Germinal center (tissue), 1 donor: Measurements from ENCODE around the gene EFCAB7.
"Not testable (repeated sequence)": the region's sequence is repeated elsewhere in the genome, so short reads cannot be mapped to it uniquely, and the experiment has no call there.

Experiments used
- DNase-seq: peaks from one replicate; pipeline ENCODE4 v3.0.0; 2012; ENCODE audit warnings: mixed read lengths, low spot score

The EFCAB7 gene

GRCh38 chr1:63548303-63548702, 25.0 kb downstream of the EFCAB7 start:
- no peak for DNase-seq

GRCh38 chr1:63548877-63549276, 25.6 kb downstream of the EFCAB7 start:
- no peak for DNase-seq

GRCh38 chr1:63555480-63555879, 32.2 kb downstream of the EFCAB7 start:
- DNase-seq, result no peak

GRCh38 chr1:63557365-63557987, 34.2 kb downstream of the EFCAB7 start:
- DNase-seq, result no peak

- no peak for DNase-seq
These were observed 36.0 kb downstream of the EFCAB7 start for GRCh38 chr1:63559357-63559756.

GRCh38 chr1:63563745-63564144, 40.4 kb downstream of the EFCAB7 start:
- no peak for DNase-seq

GRCh38 chr1:63569068-63569467, 45.7 kb downstream of the EFCAB7 start:
- DNase-seq, result no peak

GRCh38 chr1:63569640-63570316, 46.5 kb downstream of the EFCAB7 start:
- no peak for DNase-seq

- not testable (repeated sequence) for DNase-seq
These were observed 49.4 kb downstream of the EFCAB7 start for GRCh38 chr1:63572686-63573085.

GRCh38 chr1:63574203-63574796, 51.0 kb downstream of the EFCAB7 start:
- not testable (repeated sequence) for DNase-seq

- peak; percentile 10 for DNase-seq
These were observed 52.1 kb downstream of the EFCAB7 start for GRCh38 chr1:63575340-63575826.

GRCh38 chr1:63586326-63586725, 63.0 kb downstream of the EFCAB7 start:
- not testable (repeated sequence) for DNase-seq

GRCh38 chr1:63590166-63590560, 66.8 kb downstream of the EFCAB7 start:
- no peak for DNase-seq

GRCh38 chr1:63592536-63593302, 69.4 kb downstream of the EFCAB7 start:
- DNase-seq, result no peak

GRCh38 chr1:63593303-63593885, 70.1 kb downstream of the EFCAB7 start, which contains the start of gene PGM1:
PGM1 (plus strand) TSS chr1:63593411; CDS start chr1:63593489, 78 bp downstream.
- DNase-seq, result peak; percentile 81

GRCh38 chr1:63593886-63594605, 70.7 kb downstream of the EFCAB7 start:
- DNase-seq, result peak; percentile 75

GRCh38 chr1:63595435-63595834, 72.1 kb downstream of the EFCAB7 start:
- no peak for DNase-seq

- DNase-seq, result no peak
These were observed 76.5 kb downstream of the EFCAB7 start for GRCh38 chr1:63599799-63600198.

- DNase-seq, result no peak
These were observed 76.9 kb downstream of the EFCAB7 start for GRCh38 chr1:63600248-63600647.

GRCh38 chr1:63601061-63601460, 77.7 kb downstream of the EFCAB7 start:
- no peak for DNase-seq

GRCh38 chr1:63601463-63601862, 78.1 kb downstream of the EFCAB7 start:
- no peak for DNase-seq
